Measurements from ENCODE around the gene MED20.

GRCh38 chr6:41931792-41932191 is 10.9 kb upstream of the MED20 start:
- no peak for TF ChIP-seq SPI1 (IDR thresholded peaks at IDR 0.05; ENCODE audit: borderline replicate concordance, low read depth)
- TF ChIP-seq, protein P1, sequence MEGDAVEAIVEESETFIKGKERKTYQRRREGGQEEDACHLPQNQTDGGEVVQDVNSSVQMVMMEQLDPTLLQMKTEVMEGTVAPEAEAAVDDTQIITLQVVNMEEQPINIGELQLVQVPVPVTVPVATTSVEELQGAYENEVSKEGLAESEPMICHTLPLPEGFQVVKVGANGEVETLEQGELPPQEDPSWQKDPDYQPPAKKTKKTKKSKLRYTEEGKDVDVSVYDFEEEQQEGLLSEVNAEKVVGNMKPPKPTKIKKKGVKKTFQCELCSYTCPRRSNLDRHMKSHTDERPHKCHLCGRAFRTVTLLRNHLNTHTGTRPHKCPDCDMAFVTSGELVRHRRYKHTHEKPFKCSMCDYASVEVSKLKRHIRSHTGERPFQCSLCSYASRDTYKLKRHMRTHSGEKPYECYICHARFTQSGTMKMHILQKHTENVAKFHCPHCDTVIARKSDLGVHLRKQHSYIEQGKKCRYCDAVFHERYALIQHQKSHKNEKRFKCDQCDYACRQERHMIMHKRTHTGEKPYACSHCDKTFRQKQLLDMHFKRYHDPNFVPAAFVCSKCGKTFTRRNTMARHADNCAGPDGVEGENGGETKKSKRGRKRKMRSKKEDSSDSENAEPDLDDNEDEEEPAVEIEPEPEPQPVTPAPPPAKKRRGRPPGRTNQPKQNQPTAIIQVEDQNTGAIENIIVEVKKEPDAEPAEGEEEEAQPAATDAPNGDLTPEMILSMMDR (IDR thresholded peaks at IDR 0.05; ENCODE audit: insufficient read depth, low read length): no peak
- no peak for TF ChIP-seq POLR2AphosphoS5 (IDR thresholded peaks at IDR 0.05; ENCODE audit: low read depth)
- TF ChIP-seq GABPA (IDR thresholded peaks at IDR 0.05; ENCODE audit: low read depth): no peak
